ENCODE results near the gene PDE4D. TPM values are rescaled to one million over a fixed set of nuclear protein-coding genes. Genes with fewer than 3 reads are reported as not detected.

Gene PDE4D
- total RNA-seq, 1 experiment from 2014 or later = 6.5 TPM

DNA sequence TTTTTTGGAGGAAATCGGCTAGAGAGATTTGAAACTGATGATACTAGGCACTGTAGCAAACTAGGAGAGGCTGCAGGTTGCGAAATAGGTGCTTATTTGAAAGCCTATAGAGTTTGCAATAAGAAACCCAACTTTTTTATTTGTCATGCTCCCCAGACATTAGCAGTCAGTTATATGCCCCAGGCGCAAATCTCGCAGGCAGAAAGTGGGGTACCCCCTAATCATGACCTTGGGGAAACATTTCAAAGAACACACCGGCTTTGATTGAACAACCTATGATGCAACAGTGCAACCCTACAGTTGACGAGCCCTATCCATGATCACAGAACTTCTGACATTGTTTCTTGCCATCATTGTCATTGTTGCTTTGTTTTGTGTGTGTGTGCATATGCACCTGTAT lies 800.2 kb downstream of the PDE4D start:
- Histone ChIP-seq H3K27me3 (replicated peaks; ENCODE audit: insufficient read depth, low read depth, low read length, poor library complexity) (no peaks in the 10 kb centered on the region), H3K4me3 (ENCODE audit: low read depth, low read length, poor library complexity, severe bottlenecking) (peak overlapping the region; percentile 29), H3K9me3 (ENCODE audit: low read depth, low read length, poor library complexity, severe bottlenecking) (no peaks in the 10 kb centered on the region), H3K36me3 (ENCODE audit: insufficient read depth, low read length, poor library complexity, severe bottlenecking) (no peaks in the 10 kb centered on the region), H3K27ac (ENCODE audit: low read depth, low read length, poor library complexity, severe bottlenecking) (peak overlapping the region; percentile 17), H3K4me1 (ENCODE audit: insufficient read depth, low read length, poor library complexity, severe bottlenecking) (peaks cover 16% of the 10 kb centered on the region)
- peak; percentile 10 for DNase-seq (ENCODE audit: low spot score)
- intact Hi-C loops (cut with micrococcal nuclease; ENCODE audit: unreplicated experiment) = no loop called here
- POLR2A ChIA-PET (ENCODE audit: low non-redundant PET) = no interaction called here
- BruUV-seq (replicated peaks) = no TSS peak
- CTCF ChIA-PET = no interaction called here
- TF ChIP-seq EZH2 (IDR thresholded peaks at IDR 0.05; ENCODE audit: borderline replicate concordance, low read depth, low read length, poor library complexity, severe bottlenecking) = no peak
- no peak for TF ChIP-seq CTCF (conservative IDR thresholded peaks at IDR 0.05; ENCODE audit: low read depth, low read length)

DNA sequence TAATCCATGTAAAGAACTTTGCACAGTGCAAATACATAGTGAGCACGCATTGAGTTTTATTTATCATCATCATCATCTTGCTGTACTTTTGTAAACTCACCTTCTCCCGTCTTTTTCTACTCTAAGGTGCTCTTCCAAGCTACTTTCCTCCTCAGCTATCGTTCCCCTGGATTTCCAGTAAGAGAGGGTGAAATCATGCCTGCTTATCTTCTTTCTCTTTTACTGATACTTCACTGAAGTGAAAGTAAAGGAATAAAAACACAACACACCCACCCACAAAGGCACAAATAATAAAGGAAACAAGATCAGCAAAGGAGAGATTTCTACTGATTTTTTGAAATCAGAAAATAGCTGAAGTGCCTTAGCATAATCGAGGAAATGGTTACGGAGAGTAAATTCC lies 800.8 kb downstream of the PDE4D start:
- Histone ChIP-seq H3K9me3 (ENCODE audit: low read depth, low read length, poor library complexity, severe bottlenecking) (no peaks in the 10 kb centered on the region), H3K4me3 (ENCODE audit: low read depth, low read length, poor library complexity, severe bottlenecking) (peak overlapping the region; percentile 29), H3K4me1 (ENCODE audit: insufficient read depth, low read length, poor library complexity, severe bottlenecking) (peaks cover 16% of the 10 kb centered on the region), H3K27ac (ENCODE audit: low read depth, low read length, poor library complexity, severe bottlenecking) (peak overlapping the region; percentile 17), H3K36me3 (ENCODE audit: insufficient read depth, low read length, poor library complexity, severe bottlenecking) (no peaks in the 10 kb centered on the region), H3K27me3 (replicated peaks; ENCODE audit: insufficient read depth, low read depth, low read length, poor library complexity) (no peaks in the 10 kb centered on the region)
- POLR2A ChIA-PET (ENCODE audit: low non-redundant PET) = no interaction called here
- BruUV-seq (replicated peaks) = no TSS peak
- CTCF ChIA-PET = no interaction called here
- no peak for DNase-seq (ENCODE audit: low spot score)
- TF ChIP-seq CTCF (conservative IDR thresholded peaks at IDR 0.05; ENCODE audit: low read depth, low read length) (no peak), EZH2 (IDR thresholded peaks at IDR 0.05; ENCODE audit: borderline replicate concordance, low read depth, low read length, poor library complexity, severe bottlenecking) (no peak)
- intact Hi-C loops (cut with micrococcal nuclease; ENCODE audit: unreplicated experiment) = no loop called here

- POLR2A ChIA-PET (ENCODE audit: low non-redundant PET) = no interaction called here
- H3K4me3 ChIP-seq (ENCODE audit: low read depth, low read length, poor library complexity, severe bottlenecking) = peak overlapping the region; percentile 29
- CTCF ChIA-PET = no interaction called here
- TF ChIP-seq CTCF (conservative IDR thresholded peaks at IDR 0.05; ENCODE audit: low read depth, low read length) (no peak), EZH2 (IDR thresholded peaks at IDR 0.05; ENCODE audit: borderline replicate concordance, low read depth, low read length, poor library complexity, severe bottlenecking) (no peak)
- H3K9me3 ChIP-seq (ENCODE audit: low read depth, low read length, poor library complexity, severe bottlenecking) = no peaks in the 10 kb centered on the region
- no TSS peak for BruUV-seq (replicated peaks)
- DNase-seq (ENCODE audit: low spot score) = no peak
- intact Hi-C loops (cut with micrococcal nuclease; ENCODE audit: unreplicated experiment) = no loop called here
- H3K36me3 ChIP-seq (ENCODE audit: insufficient read depth, low read length, poor library complexity, severe bottlenecking) = no peaks in the 10 kb centered on the region
- H3K4me1 ChIP-seq (ENCODE audit: insufficient read depth, low read length, poor library complexity, severe bottlenecking) = peaks cover 13% of the 10 kb centered on the region
- H3K27me3 ChIP-seq (replicated peaks; ENCODE audit: insufficient read depth, low read depth, low read length, poor library complexity) = no peaks in the 10 kb centered on the region
- H3K27ac ChIP-seq (ENCODE audit: low read depth, low read length, poor library complexity, severe bottlenecking) = no peak overlapping the region
Measured at GRCh38 chr5:59091965-59092364, 801.6 kb downstream of the PDE4D start.
